ENCODE measurements around the gene CXCL13.

DNA sequence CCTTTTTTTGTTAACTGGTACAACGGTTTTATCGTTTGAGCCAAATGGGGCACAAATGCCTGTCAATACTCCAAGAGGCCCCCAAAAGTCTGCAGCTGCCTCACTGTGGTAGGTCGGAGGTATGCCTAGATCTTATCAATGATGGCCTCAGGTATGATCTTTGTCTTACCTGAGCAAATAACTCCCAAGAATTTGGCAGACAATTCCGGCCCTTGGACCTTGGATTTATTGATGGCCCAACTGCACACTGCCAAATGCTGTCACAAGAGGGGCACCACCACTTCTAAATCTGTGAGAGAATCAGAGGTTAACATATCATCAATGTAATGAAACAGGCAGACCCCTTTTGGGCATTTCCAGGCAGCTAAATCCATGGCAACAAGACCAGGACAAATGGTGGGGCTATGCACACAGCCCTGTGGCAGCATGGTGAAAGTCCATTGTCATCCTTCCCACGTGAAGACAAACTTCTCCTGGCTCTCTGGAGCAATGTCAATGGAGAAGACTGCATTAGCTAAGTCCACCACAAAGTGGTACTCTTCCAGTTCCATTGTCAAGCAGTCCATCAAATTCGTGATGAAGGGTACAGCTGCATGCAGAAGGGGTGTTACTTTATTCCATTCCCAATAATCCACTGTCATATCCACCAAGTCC is 28.6 kb downstream of the CXCL13 start:
- TF ChIP-seq, protein P1, sequence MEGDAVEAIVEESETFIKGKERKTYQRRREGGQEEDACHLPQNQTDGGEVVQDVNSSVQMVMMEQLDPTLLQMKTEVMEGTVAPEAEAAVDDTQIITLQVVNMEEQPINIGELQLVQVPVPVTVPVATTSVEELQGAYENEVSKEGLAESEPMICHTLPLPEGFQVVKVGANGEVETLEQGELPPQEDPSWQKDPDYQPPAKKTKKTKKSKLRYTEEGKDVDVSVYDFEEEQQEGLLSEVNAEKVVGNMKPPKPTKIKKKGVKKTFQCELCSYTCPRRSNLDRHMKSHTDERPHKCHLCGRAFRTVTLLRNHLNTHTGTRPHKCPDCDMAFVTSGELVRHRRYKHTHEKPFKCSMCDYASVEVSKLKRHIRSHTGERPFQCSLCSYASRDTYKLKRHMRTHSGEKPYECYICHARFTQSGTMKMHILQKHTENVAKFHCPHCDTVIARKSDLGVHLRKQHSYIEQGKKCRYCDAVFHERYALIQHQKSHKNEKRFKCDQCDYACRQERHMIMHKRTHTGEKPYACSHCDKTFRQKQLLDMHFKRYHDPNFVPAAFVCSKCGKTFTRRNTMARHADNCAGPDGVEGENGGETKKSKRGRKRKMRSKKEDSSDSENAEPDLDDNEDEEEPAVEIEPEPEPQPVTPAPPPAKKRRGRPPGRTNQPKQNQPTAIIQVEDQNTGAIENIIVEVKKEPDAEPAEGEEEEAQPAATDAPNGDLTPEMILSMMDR (IDR thresholded peaks at IDR 0.05), result no peak
- TF ChIP-seq POLR2A (IDR thresholded peaks at IDR 0.05) (no peak), EP300 (IDR thresholded peaks at IDR 0.05) (no peak)

Measured in tibial nerve (tissue), 4 donors.